Fibroblast of lung (primary cell): Measurements from ENCODE around the gene PIP5K1C.

Experiments
- CTCF ChIP-seq, 2 donors: IDR thresholded peaks in 1 of 2; conservative IDR thresholded peaks in 1 of 2; 1 replicate in 1 of 2; 2 replicates in 1 of 2; pipeline ENCODE4 v1.5.1; 2011 to 2012; ENCODE audit warnings: low read length in 2 of 2, control low read depth in 1 of 2, inconsistent platforms in 1 of 2, low read depth in 1 of 2, mild to moderate bottlenecking in 1 of 2
- EZH2 ChIP-seq: IDR thresholded peaks from 2 replicates; pipeline ENCODE4 v1.5.1; 2012; ENCODE audit warnings: low read length, control low read depth, mild to moderate bottlenecking; ENCODE audit errors: missing control alignments

GRCh38 chr19:3599776-3600187 lies 100.5 kb downstream of the PIP5K1C start:
- TF ChIP-seq EZH2 (no peak), CTCF (conservative IDR thresholded peaks at IDR 0.05 in 1 of 2, IDR thresholded peaks at IDR 0.05 in 1 of 2; ENCODE audit: low read depth in 1 of 2, low read length in 2 of 2) (no peak)
